Erythroblast (primary cell): ENCODE data around the gene FTO.

Experiments used
- GATA1 ChIP-seq: IDR thresholded peaks from 2 replicates; pipeline ENCODE4 v1.6.1; 2011; ENCODE audit warnings: low read depth, mild to moderate bottlenecking, control low read depth, low read length, moderate library complexity
- POLR2A ChIP-seq: IDR thresholded peaks from 2 replicates; pipeline ENCODE4 v1.6.1; 2011; ENCODE audit warnings: mild to moderate bottlenecking, low read length

DNA sequence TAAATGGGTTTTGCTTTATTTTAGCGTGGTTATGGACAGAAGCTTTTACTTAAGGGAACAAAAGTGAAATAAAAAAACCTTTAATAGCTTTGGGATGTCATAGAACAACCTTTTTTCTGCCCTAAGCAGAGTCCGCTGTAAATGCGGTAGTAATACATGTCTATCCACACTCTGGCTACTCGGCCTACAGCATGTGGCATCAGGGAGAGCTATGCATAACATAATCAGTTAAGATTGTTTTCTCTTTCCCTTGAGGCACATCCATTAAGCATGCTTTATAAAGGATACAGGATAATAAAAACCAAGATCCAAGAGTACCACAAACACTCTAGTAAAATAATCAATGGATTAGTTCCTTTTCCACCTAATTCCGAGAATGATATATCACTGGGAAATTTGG is 10.6 kb upstream of the FTO start:
- TF ChIP-seq POLR2A (no peak), GATA1 (no peak)
